Sigmoid colon (tissue), 4 donors: ENCODE data around the gene PNPLA1.

Experiments
- CTCF ChIP-seq, 4 experiments: fragments of 450-650 bp in 3 of 4; fragments of 200-600 bp in 1 of 4; IDR thresholded peaks; one replicate each; pipeline ENCODE4 v1.5.1; 2016 to 2019; ENCODE audit warnings: antibody characterized with exemption in 4 of 4, mild to moderate bottlenecking in 3 of 4, moderate library complexity in 2 of 4
- EP300 ChIP-seq, 4 donors: sonication (generic); formaldehyde crosslinking; IDR thresholded peaks; one replicate each; pipeline ENCODE4 v1.6.1; 2017; ENCODE audit warnings: antibody characterized with exemption in 4 of 4
- POLR2A ChIP-seq, 2 donors: fragments of 450-650 bp; IDR thresholded peaks; one replicate each; pipeline ENCODE4 v1.6.1; 2016; ENCODE audit warnings: antibody characterized with exemption in 2 of 2, mild to moderate bottlenecking in 2 of 2, moderate library complexity in 2 of 2

DNA sequence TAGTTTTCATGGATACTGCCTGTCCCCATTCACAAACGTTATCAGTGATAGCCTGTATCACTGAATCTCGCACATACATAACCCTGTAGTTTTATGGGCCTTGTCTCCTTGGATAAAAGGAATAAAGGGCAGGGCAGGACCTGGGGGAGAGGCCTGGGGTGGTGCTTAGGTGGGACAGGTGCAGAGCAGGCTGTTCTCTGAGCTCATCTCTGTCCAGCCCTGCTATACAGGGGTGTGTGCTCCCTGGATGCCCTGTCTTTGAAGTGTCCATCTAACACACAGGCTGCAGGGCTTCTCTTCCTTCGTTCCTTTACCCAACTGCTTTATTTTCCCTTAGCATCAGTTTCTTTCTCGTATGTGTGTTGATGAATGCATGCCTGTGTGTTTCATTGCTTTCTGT is 46.9 kb upstream of the PNPLA1 start:
- TF ChIP-seq EP300 (IDR thresholded peaks at IDR 0.05) (no peak), POLR2A (IDR thresholded peaks at IDR 0.05) (no peak), CTCF (IDR thresholded peaks at IDR 0.05) (no peak)
